Stimulated activated CD4-positive, alpha-beta T cell treated with anti-CD3 and anti-CD28 coated beads, Interleukin-2, amount 100 ng/mL, for 48 hours (primary cell): ENCODE results near the gene NFKBIE.

Experiments used
- DNase-seq, 2 donors: peaks; one replicate each; pipeline ENCODE4 v3.0.0-alpha.2; 2020

Gene NFKBIE

GRCh38 chr6:44224029-44224964 lies 41.1 kb downstream of the NFKBIE start:
- no peak for DNase-seq

- peak; percentile 81 to 82 for DNase-seq
Observed at GRCh38 chr6:44223319-44224028, 41.9 kb downstream of the NFKBIE start, which contains the start of gene SLC29A1. SLC29A1 (plus strand) TSS chr6:44223595; CDS start chr6:44227314, 3,719 bp downstream.

- DNase-seq = no peak
Observed at GRCh38 chr6:44222486-44223318, 42.6 kb downstream of the NFKBIE start.

- DNase-seq = no peak
Observed at GRCh38 chr6:44221961-44222335, 43.4 kb downstream of the NFKBIE start.

- DNase-seq = peak; percentile 68 to 72
Observed at GRCh38 chr6:44221291-44221960, 43.9 kb downstream of the NFKBIE start.

GRCh38 chr6:44220913-44221290 lies 44.4 kb downstream of the NFKBIE start:
- DNase-seq = no peak

GRCh38 chr6:44219815-44220784 lies 45.3 kb downstream of the NFKBIE start:
- no peak for DNase-seq

DNA sequence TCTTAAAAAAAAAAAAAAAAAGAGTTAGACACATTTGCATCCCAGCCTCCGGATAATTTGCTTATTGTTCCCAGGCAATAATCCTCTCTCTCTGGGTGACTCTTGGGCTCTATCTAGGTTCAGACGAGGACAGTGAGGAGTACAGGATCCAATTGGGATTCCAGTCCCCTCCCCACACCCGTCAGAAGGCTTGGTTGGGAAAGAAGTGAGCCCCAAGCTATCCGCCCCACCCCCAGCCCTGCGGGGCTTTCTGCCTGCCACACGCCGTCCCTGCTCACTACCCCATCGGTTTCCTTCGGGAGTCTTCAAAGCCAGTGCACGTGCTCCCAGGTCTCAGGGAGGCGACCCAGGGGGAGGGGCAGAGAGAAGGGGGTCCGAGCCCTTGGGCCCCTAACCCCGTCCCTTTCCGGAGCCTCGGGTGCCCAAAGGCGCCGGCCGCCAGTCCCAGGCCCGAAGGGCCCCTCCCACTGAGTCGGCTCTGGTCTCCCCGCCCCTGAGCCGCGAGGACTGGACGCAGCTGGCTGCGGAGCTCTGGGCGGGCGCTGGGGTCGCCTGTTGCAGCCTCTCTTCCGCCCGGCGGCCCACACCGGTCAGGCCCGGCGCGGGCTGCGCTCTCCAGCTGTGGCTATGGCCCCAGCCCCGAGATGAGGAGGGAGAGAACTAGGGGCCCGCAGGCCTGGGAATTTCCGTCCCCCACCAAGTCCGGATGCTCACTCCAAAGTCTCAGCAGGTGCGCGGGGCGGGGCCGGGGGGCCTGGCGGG lies 46.1 kb downstream of the NFKBIE start:
- DNase-seq = no peak

- DNase-seq = no peak
Observed at GRCh38 chr6:44217332-44218143, 47.8 kb downstream of the NFKBIE start.

DNA sequence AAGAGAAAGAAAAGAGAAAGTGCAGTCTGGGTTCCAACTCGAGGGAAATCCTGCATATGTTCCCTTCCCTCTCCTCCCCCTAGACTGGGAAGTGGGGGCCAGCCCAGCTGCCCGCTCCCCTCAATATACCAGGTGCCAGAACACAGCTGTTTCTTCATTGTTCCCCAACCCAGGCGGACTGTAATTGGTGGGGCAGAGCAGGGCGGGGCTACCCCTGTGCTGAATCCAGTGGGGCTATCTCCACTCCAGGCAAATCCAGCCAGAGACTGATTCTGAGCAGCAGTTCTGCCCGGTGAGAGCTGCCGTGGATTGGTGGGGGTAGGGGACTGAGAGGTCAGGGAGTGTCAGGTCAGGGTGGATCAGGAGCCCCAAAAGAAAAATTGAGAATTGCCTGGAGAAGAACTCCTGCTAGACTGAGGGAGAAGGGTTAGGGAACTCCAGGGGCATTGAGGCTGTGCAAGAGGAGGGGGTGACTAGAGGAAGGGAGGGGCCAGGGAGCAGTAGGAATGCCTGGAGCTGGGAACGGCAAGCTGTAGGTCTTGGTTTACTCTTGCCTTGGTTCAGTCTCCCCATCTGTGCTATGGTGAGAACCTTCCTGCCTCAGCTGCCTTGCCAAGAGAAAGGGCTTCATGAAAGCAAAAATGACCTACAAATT lies 48.5 kb downstream of the NFKBIE start, which contains the start of gene MYMX:
Gene MYMX, plus strand, starts transcription at position 250 of the 655 bp plus-strand sequence. CDS start 546 bp downstream, outside the sequence.
- DNase-seq = no peak

GRCh38 chr6:44214307-44214706 lies 51.0 kb downstream of the NFKBIE start:
- no peak for DNase-seq

DNA sequence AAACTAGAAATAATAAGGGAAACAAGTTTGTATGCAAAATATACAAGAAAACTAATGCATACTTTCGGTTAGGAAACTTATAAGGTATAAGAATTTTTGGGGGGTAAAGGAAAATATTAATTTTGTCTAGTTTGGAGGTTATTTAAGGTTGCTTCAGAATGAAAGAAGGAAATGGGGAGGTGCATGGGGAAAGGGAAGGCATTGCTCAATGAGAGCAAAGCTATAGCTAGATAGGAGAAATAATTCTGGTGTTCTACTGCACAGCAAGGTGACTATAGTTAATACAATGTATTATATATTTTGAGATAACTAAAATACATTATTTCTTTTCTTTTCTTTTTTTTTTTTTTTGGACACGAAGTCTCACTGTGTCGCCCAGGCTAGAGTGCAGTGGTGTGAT lies 54.1 kb downstream of the NFKBIE start:
- no peak for DNase-seq
